ENCODE data around the gene ADD2. TPM values are rescaled to one million over a fixed set of nuclear protein-coding genes. Genes with fewer than 3 reads are reported as not detected.

ADD2 gene
- total and polyA plus RNA-seq, 2 donors (not counting 1 experiment from before 2014, with no cell fraction given): 15.9 to 21.7 TPM

DNA sequence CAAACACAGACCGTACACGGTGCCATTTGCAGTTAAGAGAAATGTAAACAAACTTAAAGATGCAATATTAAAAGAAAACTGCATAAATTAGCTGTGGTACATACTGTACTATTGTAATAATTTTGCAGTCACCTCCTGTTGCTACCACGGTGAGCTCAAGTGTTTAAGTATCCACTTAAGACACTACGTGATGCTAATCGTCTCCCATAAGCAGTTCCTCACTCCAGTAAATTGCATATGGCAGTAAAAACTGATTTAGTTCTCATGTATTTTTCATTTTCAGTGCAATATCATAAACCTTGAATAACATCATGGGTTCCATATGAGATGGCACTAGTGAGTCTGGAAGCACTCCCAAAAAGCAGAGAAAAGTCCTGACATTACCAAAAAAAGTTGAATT, 38.0 kb upstream of the ADD2 start:
- Mint-ChIP-seq H3K9me3 (ENCODE audit: insufficient read depth) (no peaks in the 10 kb centered on the region), H3K4me1 (no peaks in the 10 kb centered on the region), H3K27me3 (peaks cover 11% of the 10 kb centered on the region), H3K27ac (no peak overlapping the region), H3K4me3 (no peak overlapping the region)
- peaks cover 0 to 9% (median 2%) of the 10 kb centered on the region in 4 experiments for H3K27me3 ChIP-seq (replicated peaks in 1 of 4; ENCODE audit: control extremely low read depth in 1 of 4, control insufficient read depth in 3 of 4, insufficient read depth in 4 of 4, low read length in 3 of 4)
- H2AFZ ChIP-seq (ENCODE audit: insufficient read depth, low read depth, low read length, poor library complexity, severe bottlenecking): no peak overlapping the region
- H3K36me3 ChIP-seq (replicated peaks in 1 of 2; ENCODE audit: control extremely low read depth in 1 of 2, control insufficient read depth in 1 of 2, extremely low read depth in 1 of 2, insufficient read depth in 2 of 2, low read length in 1 of 2): no peaks in the 10 kb centered on the region
- H3K9me3 ChIP-seq (ENCODE audit: control extremely low read depth in 1 of 3, control insufficient read depth in 2 of 3, insufficient read depth in 1 of 3, low read length in 2 of 3): peaks cover 0 to 7% (median 0%) of the 10 kb centered on the region in 3 donors
- ChIA-PET POLR2A (no interaction called here), CTCF (no interaction called here)
- no peak for ATAC-seq (ENCODE audit: low read depth)
- H4K20me1 ChIP-seq (ENCODE audit: control insufficient read depth, insufficient read depth, low read length, poor library complexity, severe bottlenecking): no peaks in the 10 kb centered on the region
- DNase-seq: no peak
- intact Hi-C loops (cut with micrococcal nuclease): no loop called here
- H3K4me3 ChIP-seq (ENCODE audit: control extremely low read depth in 1 of 5, extremely low read depth in 1 of 5, insufficient read depth in 1 of 5, low read depth in 2 of 5, low read length in 4 of 5): no peak overlapping the region
- H3K9ac ChIP-seq (ENCODE audit: low read length): no peak overlapping the region
- H3K4me2 ChIP-seq (replicated peaks; ENCODE audit: low read depth, low read length, poor library complexity, severe bottlenecking): no peak overlapping the region
- TF ChIP-seq, protein P1, sequence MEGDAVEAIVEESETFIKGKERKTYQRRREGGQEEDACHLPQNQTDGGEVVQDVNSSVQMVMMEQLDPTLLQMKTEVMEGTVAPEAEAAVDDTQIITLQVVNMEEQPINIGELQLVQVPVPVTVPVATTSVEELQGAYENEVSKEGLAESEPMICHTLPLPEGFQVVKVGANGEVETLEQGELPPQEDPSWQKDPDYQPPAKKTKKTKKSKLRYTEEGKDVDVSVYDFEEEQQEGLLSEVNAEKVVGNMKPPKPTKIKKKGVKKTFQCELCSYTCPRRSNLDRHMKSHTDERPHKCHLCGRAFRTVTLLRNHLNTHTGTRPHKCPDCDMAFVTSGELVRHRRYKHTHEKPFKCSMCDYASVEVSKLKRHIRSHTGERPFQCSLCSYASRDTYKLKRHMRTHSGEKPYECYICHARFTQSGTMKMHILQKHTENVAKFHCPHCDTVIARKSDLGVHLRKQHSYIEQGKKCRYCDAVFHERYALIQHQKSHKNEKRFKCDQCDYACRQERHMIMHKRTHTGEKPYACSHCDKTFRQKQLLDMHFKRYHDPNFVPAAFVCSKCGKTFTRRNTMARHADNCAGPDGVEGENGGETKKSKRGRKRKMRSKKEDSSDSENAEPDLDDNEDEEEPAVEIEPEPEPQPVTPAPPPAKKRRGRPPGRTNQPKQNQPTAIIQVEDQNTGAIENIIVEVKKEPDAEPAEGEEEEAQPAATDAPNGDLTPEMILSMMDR (IDR thresholded peaks at IDR 0.05): no peak
- no peak for TF ChIP-seq EZH2 (IDR thresholded peaks at IDR 0.05; ENCODE audit: borderline replicate concordance, insufficient read depth, low read depth, low read length, poor library complexity, severe bottlenecking)
- H3K4me1 ChIP-seq (ENCODE audit: control insufficient read depth in 2 of 2, insufficient read depth in 2 of 2, low read length in 2 of 2): no peaks in the 10 kb centered on the region
- H3K27ac ChIP-seq (ENCODE audit: low read length in 2 of 2): no peak overlapping the region
- WGBS (ENCODE audit: insufficient coverage): no CpG with 5 or more reads among the region's 5 CpGs
- H3K79me2 ChIP-seq (ENCODE audit: control insufficient read depth, insufficient read depth, low read length): no peaks in the 10 kb centered on the region

DNA sequence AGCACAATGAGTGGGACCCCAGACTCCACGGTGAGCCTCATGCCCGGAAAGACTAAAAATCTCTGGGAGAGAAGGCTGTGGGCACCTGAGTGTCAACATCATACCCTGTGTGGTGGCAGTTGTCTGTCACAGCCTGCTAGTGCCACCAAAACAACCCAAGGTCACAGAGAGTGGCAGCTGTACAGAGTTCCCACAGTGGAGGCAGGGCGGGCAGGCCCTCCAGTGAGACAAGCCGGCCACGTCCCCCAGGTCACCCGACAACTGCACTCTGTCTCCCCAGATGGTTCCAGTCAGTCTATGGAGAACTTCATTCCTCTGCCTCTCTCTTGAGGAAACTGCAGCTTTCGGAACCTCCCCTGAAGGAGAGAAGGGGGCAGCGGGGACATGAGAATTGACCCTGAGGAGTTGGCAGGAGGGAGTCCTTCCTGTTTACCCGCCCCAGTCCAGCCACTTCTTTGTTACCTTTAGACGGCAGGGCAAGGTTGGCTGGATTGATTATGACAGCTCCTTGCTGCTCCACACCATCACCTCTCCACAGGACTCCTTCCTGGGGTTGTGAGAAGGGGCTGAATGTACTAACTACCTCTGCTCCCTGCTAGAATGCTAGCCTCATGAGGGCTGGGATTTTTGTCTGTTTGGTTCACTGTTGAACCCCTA, 33.7 kb upstream of the ADD2 start:
- Mint-ChIP-seq H3K27me3 (peaks cover 27% of the 10 kb centered on the region), H3K4me1 (no peaks in the 10 kb centered on the region), H3K27ac (no peak overlapping the region), H3K9me3 (ENCODE audit: insufficient read depth) (no peaks in the 10 kb centered on the region), H3K4me3 (no peak overlapping the region)
- Histone ChIP-seq H2AFZ (ENCODE audit: insufficient read depth, low read depth, low read length, poor library complexity, severe bottlenecking) (no peak overlapping the region), H3K4me2 (replicated peaks; ENCODE audit: low read depth, low read length, poor library complexity, severe bottlenecking) (no peak overlapping the region), H3K4me1 (ENCODE audit: control insufficient read depth in 2 of 2, insufficient read depth in 2 of 2, low read length in 2 of 2) (no peaks in the 10 kb centered on the region), H3K4me3 (ENCODE audit: control extremely low read depth in 1 of 5, extremely low read depth in 1 of 5, insufficient read depth in 1 of 5, low read depth in 2 of 5, low read length in 4 of 5) (no peak overlapping the region), H3K9me3 (ENCODE audit: control extremely low read depth in 1 of 3, control insufficient read depth in 2 of 3, insufficient read depth in 1 of 3, low read length in 2 of 3) (peaks cover 0 to 18% (median 0%) of the 10 kb centered on the region in 3 donors), H3K27ac (ENCODE audit: low read length in 2 of 2) (no peak overlapping the region), H4K20me1 (ENCODE audit: control insufficient read depth, insufficient read depth, low read length, poor library complexity, severe bottlenecking) (no peaks in the 10 kb centered on the region), H3K27me3 (replicated peaks in 1 of 4; ENCODE audit: control extremely low read depth in 1 of 4, control insufficient read depth in 3 of 4, insufficient read depth in 4 of 4, low read length in 3 of 4) (peaks cover 0 to 11% (median 4%) of the 10 kb centered on the region in 4 experiments), H3K79me2 (ENCODE audit: control insufficient read depth, insufficient read depth, low read length) (no peaks in the 10 kb centered on the region), H3K36me3 (replicated peaks in 1 of 2; ENCODE audit: control extremely low read depth in 1 of 2, control insufficient read depth in 1 of 2, extremely low read depth in 1 of 2, insufficient read depth in 2 of 2, low read length in 1 of 2) (no peaks in the 10 kb centered on the region), H3K9ac (ENCODE audit: low read length) (no peak overlapping the region)
- ATAC-seq (ENCODE audit: low read depth): no peak
- no peak for TF ChIP-seq EZH2 (IDR thresholded peaks at IDR 0.05; ENCODE audit: borderline replicate concordance, insufficient read depth, low read depth, low read length, poor library complexity, severe bottlenecking)
- TF ChIP-seq, protein P1 (IDR thresholded peaks at IDR 0.05): no peak
- no peak for DNase-seq
- intact Hi-C loops (cut with micrococcal nuclease): no loop called here
- ChIA-PET POLR2A (no interaction called here), CTCF (no interaction called here)
- WGBS (ENCODE audit: insufficient coverage): 90% methylated on average over 6 of the region's 10 CpGs

Measured in B cell (primary cell).